Mesenchymal stem cell (in vitro differentiated cells and primary cell): Measurements from ENCODE around the gene SCARB2.

Experiments used
- DNase-seq: peaks from one replicate; pipeline ENCODE4 v3.0.0-alpha.2; 2013
- H2AFZ ChIP-seq: one replicate; pipeline ENCODE4 v1.6.1; 2013; ENCODE audit warnings: low read depth, mild to moderate bottlenecking, control low read depth, inconsistent platforms, low read length, moderate library complexity
- H2AK5ac ChIP-seq: 2 replicates; pipeline ENCODE4 v1.6.1; 2013; ENCODE audit warnings: low read length, moderate library complexity, mild to moderate bottlenecking, inconsistent platforms; ENCODE audit not compliant: severe bottlenecking
- H2BK120ac ChIP-seq: one replicate; pipeline ENCODE4 v1.6.1; 2013; ENCODE audit warnings: low read depth, mild to moderate bottlenecking, inconsistent platforms, low read length, moderate library complexity
- H2BK12ac ChIP-seq, 2 experiments: one replicate each; pipeline ENCODE4 v1.6.1; 2013; ENCODE audit warnings: inconsistent platforms in 2 of 2, low read length in 2 of 2, mild to moderate bottlenecking in 2 of 2, moderate library complexity in 2 of 2, control low read depth in 1 of 2
- H2BK15ac ChIP-seq: one replicate; pipeline ENCODE4 v1.6.1; 2013; ENCODE audit warnings: mild to moderate bottlenecking, low read depth, inconsistent platforms; ENCODE audit not compliant: poor library complexity, severe bottlenecking
- H2BK5ac ChIP-seq: 2 replicates; pipeline ENCODE4 v1.6.1; 2013; ENCODE audit warnings: low read depth, mild to moderate bottlenecking, low read length, control low read depth, inconsistent platforms; ENCODE audit not compliant: poor library complexity, severe bottlenecking
- H3K14ac ChIP-seq, 2 experiments: one replicate each; pipeline ENCODE4 v1.6.1; 2013; ENCODE audit warnings: inconsistent platforms in 2 of 2, low read length in 2 of 2, control low read depth in 1 of 2, mild to moderate bottlenecking in 1 of 2, moderate library complexity in 1 of 2
- H3K18ac ChIP-seq, 2 experiments: one replicate each; pipeline ENCODE4 v1.6.1; 2013; ENCODE audit warnings: inconsistent platforms in 2 of 2, low read length in 2 of 2, control low read depth in 1 of 2, low read depth in 1 of 2, mild to moderate bottlenecking in 1 of 2
- H3K23ac ChIP-seq, 2 experiments: one replicate each; pipeline ENCODE4 v1.6.1; 2013; ENCODE audit warnings: inconsistent platforms in 2 of 2, low read length in 2 of 2, mild to moderate bottlenecking in 2 of 2, moderate library complexity in 2 of 2, control low read depth in 1 of 2
- H3K27ac ChIP-seq: 2 replicates; pipeline ENCODE4 v1.5.1; 2013; ENCODE audit warnings: mild to moderate bottlenecking, moderate library complexity, low read length, control low read depth, inconsistent platforms; ENCODE audit not compliant: poor library complexity, severe bottlenecking
- H3K27me3 ChIP-seq, 2 experiments: 2 replicates each; pipeline versions ENCODE4 v1.6.1 to v1.7.0; 2013; ENCODE audit warnings: low read length in 2 of 2, mild to moderate bottlenecking in 2 of 2, moderate library complexity in 2 of 2, control low read depth in 1 of 2, inconsistent platforms in 1 of 2; ENCODE audit not compliant: control insufficient read depth in 1 of 2, insufficient read depth in 1 of 2
- H3K36me3 ChIP-seq, 2 experiments: 2 replicates each; pipeline versions ENCODE4 v1.6.1 to v1.7.0; 2013; ENCODE audit warnings: low read length in 2 of 2, control low read depth in 1 of 2, inconsistent platforms in 1 of 2, low read depth in 1 of 2, mild to moderate bottlenecking in 1 of 2; ENCODE audit not compliant: insufficient read depth in 2 of 2, control insufficient read depth in 1 of 2
- H3K4ac ChIP-seq, 2 experiments: one replicate each; pipeline ENCODE4 v1.6.1; 2013; ENCODE audit warnings: inconsistent platforms in 2 of 2, low read length in 2 of 2, mild to moderate bottlenecking in 2 of 2, moderate library complexity in 2 of 2, control low read depth in 1 of 2, low read depth in 1 of 2
- H3K4me1 ChIP-seq: 2 replicates; pipeline ENCODE4 v1.6.1; 2013; ENCODE audit warnings: low read depth, low read length, control low read depth; ENCODE audit not compliant: control insufficient read depth, insufficient read depth
- H3K4me2 ChIP-seq: 2 replicates; pipeline ENCODE4 v1.6.1; 2013; ENCODE audit warnings: low read length, mild to moderate bottlenecking, inconsistent platforms; ENCODE audit not compliant: poor library complexity, severe bottlenecking
- H3K4me3 ChIP-seq, 2 experiments: 2 replicates each; pipeline versions ENCODE4 v1.5.1 to v1.7.0; 2013; ENCODE audit warnings: low read length in 2 of 2, mild to moderate bottlenecking in 2 of 2, control low read depth in 1 of 2, low read depth in 1 of 2; ENCODE audit not compliant: insufficient read depth in 1 of 2
- H3K79me1 ChIP-seq: replicated peaks from 2 replicates; pipeline ENCODE4 v1.6.1; 2013; ENCODE audit warnings: mild to moderate bottlenecking, control low read depth, low read length, inconsistent platforms; ENCODE audit not compliant: poor library complexity, severe bottlenecking
- H3K9ac ChIP-seq: 2 replicates; pipeline ENCODE4 v1.7.0; 2013; ENCODE audit warnings: mild to moderate bottlenecking, low read length, moderate library complexity
- H3K9me3 ChIP-seq: 2 replicates; pipeline ENCODE4 v1.7.0; 2013; ENCODE audit warnings: mild to moderate bottlenecking, low read length; ENCODE audit not compliant: control insufficient read depth
- H4K8ac ChIP-seq: one replicate; pipeline ENCODE4 v1.6.1; 2013; ENCODE audit warnings: inconsistent platforms, mild to moderate bottlenecking, low read length, moderate library complexity
- H4K91ac ChIP-seq: one replicate; pipeline ENCODE4 v1.6.1; 2013; ENCODE audit warnings: mild to moderate bottlenecking, low read length, inconsistent platforms
- WGBS: methylation state at CpG from one replicate; pipeline ENCODE4 v1.1.7; 2013; ENCODE audit warnings: mixed read lengths; 5-methylcytosine and 5-hydroxymethylcytosine counted together

The SCARB2 gene

GRCh38 chr4:76256032-76256431 is 42.4 kb upstream of the SCARB2 start:
- no peak overlapping the region for H3K18ac ChIP-seq
- no peak overlapping the region for H2BK120ac ChIP-seq
- H3K14ac ChIP-seq: no peak overlapping the region
- no peak for DNase-seq
- no peak overlapping the region for H2BK15ac ChIP-seq
- no peak overlapping the region for H3K4ac ChIP-seq
- no peak overlapping the region for H2AFZ ChIP-seq
- H2BK5ac ChIP-seq: no peak overlapping the region
- H3K36me3 ChIP-seq: no peaks in the 10 kb centered on the region
- no peak overlapping the region for H3K4me3 ChIP-seq
- H3K4me2 ChIP-seq: no peak overlapping the region
- WGBS: 85% methylated on average over 6 of the region's 6 CpGs
- H3K79me1 ChIP-seq: no peaks in the 10 kb centered on the region
- peaks cover 9% of the 10 kb centered on the region for H3K4me1 ChIP-seq
- H3K9me3 ChIP-seq: no peaks in the 10 kb centered on the region
- no peak overlapping the region for H3K9ac ChIP-seq
- H2AK5ac ChIP-seq: no peak overlapping the region
- no peak overlapping the region for H2BK12ac ChIP-seq
- no peak overlapping the region for H3K27ac ChIP-seq
- no peak overlapping the region for H4K8ac ChIP-seq
- no peak overlapping the region for H4K91ac ChIP-seq
- no peak overlapping the region for H3K23ac ChIP-seq
- peaks cover 40 to 46% of the 10 kb centered on the region in 2 experiments for H3K27me3 ChIP-seq

- DNase-seq: no peak
- H4K8ac ChIP-seq: no peak overlapping the region
- no peaks in the 10 kb centered on the region for H3K36me3 ChIP-seq
- peaks cover 50 to 66% of the 10 kb centered on the region in 2 experiments for H3K27me3 ChIP-seq
- no peak overlapping the region for H3K4me3 ChIP-seq
- H2BK120ac ChIP-seq: no peak overlapping the region
- H3K27ac ChIP-seq: no peak overlapping the region
- H3K4me1 ChIP-seq: peaks cover 11% of the 10 kb centered on the region
- H2AFZ ChIP-seq: no peak overlapping the region
- H3K14ac ChIP-seq: no peak overlapping the region
- H3K9ac ChIP-seq: no peak overlapping the region
- 54% methylated on average over 6 of the region's 6 CpGs for WGBS
- no peaks in the 10 kb centered on the region for H3K9me3 ChIP-seq
- H2BK15ac ChIP-seq: no peak overlapping the region
- no peak overlapping the region for H4K91ac ChIP-seq
- H2AK5ac ChIP-seq: no peak overlapping the region
- no peak overlapping the region for H3K4me2 ChIP-seq
- no peak overlapping the region for H2BK12ac ChIP-seq
- H2BK5ac ChIP-seq: no peak overlapping the region
- no peak overlapping the region for H3K18ac ChIP-seq
- no peak overlapping the region for H3K23ac ChIP-seq
- no peak overlapping the region for H3K4ac ChIP-seq
- no peaks in the 10 kb centered on the region for H3K79me1 ChIP-seq
These were observed 39.9 kb upstream of the SCARB2 start for GRCh38 chr4:76253511-76253910.

- no peak for DNase-seq
- Histone ChIP-seq H3K4ac (no peak overlapping the region), H2AK5ac (no peak overlapping the region), H2BK5ac (no peak overlapping the region), H3K9ac (peak overlapping the region; percentile 78), H3K27me3 (peaks cover 50 to 66% of the 10 kb centered on the region in 2 experiments), H3K27ac (no peak overlapping the region), H3K4me1 (peaks cover 11% of the 10 kb centered on the region), H2AFZ (no peak overlapping the region), H3K36me3 (no peaks in the 10 kb centered on the region), H3K79me1 (no peaks in the 10 kb centered on the region), H3K4me2 (peak overlapping the region; percentile 98), H2BK12ac (no peak overlapping the region), H2BK15ac (no peak overlapping the region), H4K91ac (no peak overlapping the region), H3K4me3 (peak overlapping the region in 1 of 2 experiments; percentile 79), H3K18ac (no peak overlapping the region), H2BK120ac (no peak overlapping the region), H3K23ac (peak overlapping the region in 1 of 2 experiments; percentile 23), H3K14ac (no peak overlapping the region), H4K8ac (no peak overlapping the region), H3K9me3 (no peaks in the 10 kb centered on the region)
- WGBS: 93% methylated on average over 6 of the region's 8 CpGs
These were observed 38.6 kb upstream of the SCARB2 start for GRCh38 chr4:76252271-76252653.

- Histone ChIP-seq H2BK15ac (peak within 1 kb of the TSS; percentile 4), H2AK5ac (no peak within 1 kb of the TSS), H4K8ac (peak within 1 kb of the TSS; percentile 17), H3K27me3 (peaks cover 50 to 70% of the 10 kb centered on the region in 2 experiments), H3K27ac (no peak within 1 kb of the TSS), H3K4me2 (peak within 1 kb of the TSS; percentile 98), H2BK12ac (no peak within 1 kb of the TSS), H2AFZ (peak within 1 kb of the TSS; percentile 61), H2BK5ac (no peak within 1 kb of the TSS), H3K18ac (peak within 1 kb of the TSS in 1 of 2 experiments; percentile 21), H3K23ac (peak within 1 kb of the TSS in 1 of 2 experiments; percentile 23), H3K14ac (no peak within 1 kb of the TSS), H3K36me3 (no peaks in the 10 kb centered on the region), H3K9ac (peak within 1 kb of the TSS; percentile 78), H4K91ac (no peak within 1 kb of the TSS), H3K9me3 (no peaks in the 10 kb centered on the region), H3K79me1 (no peaks in the 10 kb centered on the region), H3K4ac (peak within 1 kb of the TSS in 1 of 2 experiments; percentile 37), H3K4me3 (peak within 1 kb of the TSS; percentile 69 to 79), H2BK120ac (no peak within 1 kb of the TSS), H3K4me1 (peaks cover 11% of the 10 kb centered on the region)
- peak; percentile 50 for DNase-seq
- 9% methylated on average over 68 of the region's 68 CpGs for WGBS
These were observed 38.0 kb upstream of the SCARB2 start, which contains the start of gene FAM47E for GRCh38 chr4:76251441-76252270. FAM47E (plus strand) TSS chr4:76251721; CDS start chr4:76251747, 26 bp downstream.
